Cardiac muscle cell (in vitro differentiated cells and primary cell): ENCODE data around the gene CBX5. TPM values are rescaled to one million over a fixed set of nuclear protein-coding genes. Genes with fewer than 3 reads are reported as not detected.

Experiments
- DNase-seq, 2 donors: peaks; one replicate each; pipeline versions ENCODE4 v3.0.0 to v3.0.0-alpha.2; 2010 to 2017; ENCODE audit warnings: low read depth in 1 of 2, low spot score in 1 of 2
- H3K27ac ChIP-seq: fragments of 200-600 bp; sonication (generic); 2 replicates; pipeline ENCODE4 v1.5.1; 2016
- H3K27me3 ChIP-seq: fragments of 200-600 bp; sonication (generic); 2 replicates; pipeline ENCODE4 v1.6.0; 2016; ENCODE audit warnings: control low read depth
- H3K36me3 ChIP-seq: fragments of 200-600 bp; sonication (generic); 2 replicates; pipeline ENCODE4 v1.5.1; 2016; ENCODE audit warnings: control low read depth
- H3K4me1 ChIP-seq: fragments of 200-600 bp; sonication (generic); 2 replicates; pipeline ENCODE4 v1.8.1; 2017; ENCODE audit warnings: low read depth, mild to moderate bottlenecking, mixed run types
- H3K4me3 ChIP-seq: fragments of 200-600 bp; sonication (generic); 2 replicates; pipeline ENCODE4 v1.5.1; 2016; ENCODE audit warnings: mild to moderate bottlenecking
- H3K9me3 ChIP-seq: fragments of 200-600 bp; sonication (generic); 2 replicates; pipeline ENCODE4 v1.5.1; 2017; ENCODE audit warnings: low read depth, mild to moderate bottlenecking, control low read depth
- polyA plus RNA-seq: library from polyadenylated mRNA; unstranded; fragments of >200 nt; fragmentation: Nextera tagmentation; extraction: Ambion mirVana; gene quantifications from 2 replicates; pipeline ENCODE4 v1.2.1, GENCODE V29; 2016
- total RNA-seq: library from RNA; depleted of rRNA; stranded (reverse); fragments of >200 nt; gene quantifications from 2 replicates; pipeline ENCODE4 v1.2.3, GENCODE V29; 2016
- TF ChIP-seq, protein P1 (sequence below): IDR thresholded peaks from 2 replicates; pipeline ENCODE4 v1.5.1; 2012; ENCODE audit warnings: low read depth, mild to moderate bottlenecking, low read length

Gene CBX5
- total and polyA plus RNA-seq, 2 experiments from 2014 or later = 49.5 to 98.3 TPM

DNA sequence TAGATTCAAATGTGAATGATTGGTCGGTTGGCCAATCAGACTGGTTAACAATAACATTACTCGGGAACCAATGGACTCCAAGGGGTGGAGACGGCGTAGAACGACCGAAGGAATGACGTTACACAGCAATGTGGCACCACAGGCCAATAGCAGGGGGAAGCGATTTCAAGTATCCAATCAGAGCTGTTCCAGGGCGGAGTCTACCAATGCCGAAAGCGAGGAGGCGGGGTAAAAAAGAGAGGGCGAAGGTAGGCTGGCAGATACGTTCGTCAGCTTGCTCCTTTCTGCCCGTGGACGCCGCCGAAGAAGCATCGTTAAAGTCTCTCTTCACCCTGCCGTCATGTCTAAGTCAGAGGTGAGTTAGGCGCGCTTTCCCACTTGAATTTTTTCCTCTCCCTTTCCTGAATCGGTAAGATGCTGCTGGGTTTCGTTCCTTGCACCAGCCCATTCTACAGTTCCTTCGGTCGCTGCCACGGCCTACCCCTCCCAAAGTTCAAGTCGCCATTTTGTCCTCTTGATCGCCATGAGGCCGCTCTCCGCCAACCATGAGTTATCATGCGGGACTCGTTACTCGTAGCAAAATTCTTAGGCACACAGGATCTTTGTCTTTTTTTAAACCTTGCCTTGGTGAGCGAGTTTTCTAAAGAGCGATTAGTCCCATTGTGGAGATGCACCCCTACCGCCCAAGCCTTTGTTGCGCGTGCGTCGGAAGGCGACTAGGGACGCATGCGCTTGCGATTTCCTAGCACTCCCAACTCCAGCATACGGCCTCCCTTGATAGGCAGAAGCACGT, 742 bp upstream of the CBX5 start, which contains the start of gene HNRNPA1:
HNRNPA1 (plus strand) TSS at position 259 of the 793 bp plus-strand sequence; CDS start at position 341, 82 bp downstream.
- Histone ChIP-seq H3K9me3 (no peaks in the 10 kb centered on the region), H3K4me3 (peak within 1 kb of the TSS; percentile 91), H3K4me1 (peaks cover 44% of the 10 kb centered on the region), H3K27me3 (no peaks in the 10 kb centered on the region), H3K36me3 (peaks cover 30% of the 10 kb centered on the region), H3K27ac (peak within 1 kb of the TSS; percentile 97)
- TF ChIP-seq, protein P1, sequence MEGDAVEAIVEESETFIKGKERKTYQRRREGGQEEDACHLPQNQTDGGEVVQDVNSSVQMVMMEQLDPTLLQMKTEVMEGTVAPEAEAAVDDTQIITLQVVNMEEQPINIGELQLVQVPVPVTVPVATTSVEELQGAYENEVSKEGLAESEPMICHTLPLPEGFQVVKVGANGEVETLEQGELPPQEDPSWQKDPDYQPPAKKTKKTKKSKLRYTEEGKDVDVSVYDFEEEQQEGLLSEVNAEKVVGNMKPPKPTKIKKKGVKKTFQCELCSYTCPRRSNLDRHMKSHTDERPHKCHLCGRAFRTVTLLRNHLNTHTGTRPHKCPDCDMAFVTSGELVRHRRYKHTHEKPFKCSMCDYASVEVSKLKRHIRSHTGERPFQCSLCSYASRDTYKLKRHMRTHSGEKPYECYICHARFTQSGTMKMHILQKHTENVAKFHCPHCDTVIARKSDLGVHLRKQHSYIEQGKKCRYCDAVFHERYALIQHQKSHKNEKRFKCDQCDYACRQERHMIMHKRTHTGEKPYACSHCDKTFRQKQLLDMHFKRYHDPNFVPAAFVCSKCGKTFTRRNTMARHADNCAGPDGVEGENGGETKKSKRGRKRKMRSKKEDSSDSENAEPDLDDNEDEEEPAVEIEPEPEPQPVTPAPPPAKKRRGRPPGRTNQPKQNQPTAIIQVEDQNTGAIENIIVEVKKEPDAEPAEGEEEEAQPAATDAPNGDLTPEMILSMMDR = no peak
- peak; percentile 99 to 100 for DNase-seq

DNA sequence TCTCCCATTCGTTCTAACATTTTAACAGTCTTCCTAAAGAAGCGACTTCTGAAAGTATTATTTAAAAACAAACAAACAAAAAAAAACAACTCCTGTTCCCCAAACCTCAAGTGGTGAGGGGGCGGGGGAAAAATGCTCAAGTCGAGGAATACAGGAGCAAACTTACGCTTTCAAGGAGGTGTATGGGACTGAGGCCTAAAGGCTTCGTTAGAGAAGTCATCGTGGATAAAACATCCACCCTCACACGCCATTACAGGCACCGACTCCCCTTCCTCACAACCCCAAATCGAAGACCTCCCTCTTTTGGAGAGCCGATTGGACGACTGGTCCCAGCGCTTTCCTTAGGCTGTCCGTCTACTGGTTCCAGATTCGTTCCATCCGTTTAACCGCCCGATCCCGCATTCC, 693 bp downstream of the CBX5 start:
- Histone ChIP-seq H3K36me3 (peaks cover 22% of the 10 kb centered on the region), H3K27me3 (no peaks in the 10 kb centered on the region), H3K9me3 (no peaks in the 10 kb centered on the region), H3K4me3 (peak overlapping the region; percentile 91), H3K27ac (peak overlapping the region; percentile 97), H3K4me1 (peaks cover 36% of the 10 kb centered on the region)
- DNase-seq = no peak
- TF ChIP-seq, protein P1 = no peak

DNA sequence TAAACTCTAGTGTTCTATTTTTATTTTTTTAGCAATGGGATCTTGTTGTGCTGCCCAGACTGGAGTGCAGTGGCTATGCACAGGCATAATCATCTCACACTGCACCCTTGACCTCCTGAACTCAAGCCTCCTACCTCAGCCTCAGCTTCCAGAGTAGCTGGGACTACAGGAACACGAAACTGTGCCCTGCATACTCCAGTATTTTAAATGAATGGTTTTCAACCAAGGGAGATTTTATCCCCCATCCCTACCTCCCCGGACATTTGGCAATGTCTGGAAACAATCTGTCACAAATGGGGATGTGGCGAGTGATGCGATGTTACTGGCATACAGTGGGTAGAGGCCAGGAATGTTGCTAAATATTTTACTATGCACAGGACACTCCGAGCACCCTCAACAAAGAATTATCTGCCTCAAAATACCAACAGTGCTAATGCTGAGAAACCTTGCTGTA, 2.1 kb downstream of the CBX5 start:
- Histone ChIP-seq H3K27ac (peak overlapping the region; percentile 97), H3K4me1 (peaks cover 31% of the 10 kb centered on the region), H3K9me3 (no peaks in the 10 kb centered on the region), H3K36me3 (peaks cover 11% of the 10 kb centered on the region), H3K4me3 (peak overlapping the region; percentile 91), H3K27me3 (no peaks in the 10 kb centered on the region)
- DNase-seq = peak in 1 of 2 donors; percentile 64
- TF ChIP-seq, protein P1 = no peak

DNA sequence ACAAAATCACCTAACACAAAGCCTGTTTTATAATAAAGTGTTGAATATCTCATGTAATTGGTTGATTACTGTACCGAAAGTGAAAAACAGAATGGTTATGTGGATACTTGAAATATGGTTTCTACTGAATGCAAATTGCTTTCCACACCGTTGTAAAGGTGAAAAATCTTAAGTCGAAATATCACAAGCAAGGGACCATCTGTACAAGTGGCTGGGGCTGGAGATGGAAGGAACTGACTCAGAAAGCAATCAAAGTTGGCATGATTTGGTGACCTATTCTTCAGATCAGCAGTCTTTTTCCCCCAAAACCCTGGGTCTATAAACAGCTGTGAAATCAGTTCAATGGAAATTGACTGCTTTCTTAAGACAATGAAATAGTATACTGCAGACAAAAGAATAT, 3.6 kb downstream of the CBX5 start:
- Histone ChIP-seq H3K4me3 (no peak overlapping the region), H3K27me3 (no peaks in the 10 kb centered on the region), H3K9me3 (no peaks in the 10 kb centered on the region), H3K27ac (no peak overlapping the region), H3K36me3 (peaks cover 3% of the 10 kb centered on the region), H3K4me1 (peaks cover 20% of the 10 kb centered on the region)
- TF ChIP-seq, protein P1 = no peak
- no peak for DNase-seq

DNA sequence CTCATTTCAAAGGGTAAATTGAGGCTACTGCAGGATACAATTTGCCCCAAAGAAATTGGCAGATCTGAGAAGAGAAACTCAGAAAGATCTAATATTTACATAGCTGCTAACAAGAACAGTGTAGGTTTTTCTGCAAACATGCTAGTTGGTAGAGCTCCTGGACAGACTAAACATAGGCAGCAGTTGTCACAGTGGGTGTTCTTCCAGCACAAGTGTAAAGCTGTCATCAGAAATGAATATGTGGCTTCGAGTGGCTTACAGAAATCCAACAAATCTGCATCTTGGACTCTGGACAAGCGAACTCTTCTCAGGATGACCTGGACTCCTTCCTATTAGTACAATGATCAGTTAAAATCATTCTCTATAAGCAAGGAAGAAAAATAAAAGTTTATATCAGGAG, 5.9 kb downstream of the CBX5 start:
- Histone ChIP-seq H3K36me3 (peaks cover 3% of the 10 kb centered on the region), H3K9me3 (no peaks in the 10 kb centered on the region), H3K27ac (peak overlapping the region; percentile 46), H3K27me3 (no peaks in the 10 kb centered on the region), H3K4me3 (no peak overlapping the region), H3K4me1 (peaks cover 20% of the 10 kb centered on the region)
- TF ChIP-seq, protein P1 = no peak
- no peak for DNase-seq
